ENCODE results near the gene CDC42BPA. TPM values are rescaled to one million over a fixed set of nuclear protein-coding genes. Genes with fewer than 3 reads are reported as not detected.

Gene CDC42BPA
- total and polyA plus RNA-seq, 9 of the 15 experiments (the other 6 are each of a cell fraction or from before 2014, with no cell fraction given) = 8.0 to 77.5 (median 52.1) TPM

DNA sequence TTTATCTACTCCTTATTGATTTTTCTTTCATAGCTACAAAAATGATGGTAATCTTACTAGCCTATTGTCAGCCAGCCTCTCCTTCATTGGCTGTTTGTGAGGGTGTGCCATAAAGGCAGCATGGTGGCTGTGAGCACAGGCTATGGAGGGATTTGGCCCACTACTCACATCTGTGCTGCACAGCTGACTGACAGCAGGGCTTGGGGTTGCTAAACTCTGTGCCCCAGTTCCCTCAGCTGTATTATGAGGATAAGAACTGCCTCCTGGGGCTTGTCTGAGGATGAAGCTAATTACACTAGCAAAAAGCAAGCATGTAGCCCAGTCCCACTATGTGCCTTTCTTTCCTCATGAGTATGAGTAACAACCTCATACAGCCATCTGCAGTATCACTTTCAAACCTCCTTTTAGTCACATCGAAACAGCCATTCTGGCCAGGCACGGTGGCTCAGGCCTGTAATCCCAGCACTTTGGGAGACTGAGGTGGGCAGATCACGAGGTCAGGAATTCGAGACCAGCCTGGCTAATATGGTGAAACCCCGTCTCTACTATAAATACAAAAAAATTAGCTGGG lies 312.0 kb downstream of the CDC42BPA start:
- no TSS peak for BruUV-seq (replicated peaks)
- CTCF ChIA-PET (ENCODE audit: low intra/inter-chr PET ratio) = no interaction called here
- in situ Hi-C loops (cut with MboI) (no loop called here), intact Hi-C loops (cut with micrococcal nuclease) (no loop called here)
- H3K4me2 ChIP-seq (ENCODE audit: insufficient read depth, low read length) = no peak overlapping the region
- TF ChIP-seq, protein P1, sequence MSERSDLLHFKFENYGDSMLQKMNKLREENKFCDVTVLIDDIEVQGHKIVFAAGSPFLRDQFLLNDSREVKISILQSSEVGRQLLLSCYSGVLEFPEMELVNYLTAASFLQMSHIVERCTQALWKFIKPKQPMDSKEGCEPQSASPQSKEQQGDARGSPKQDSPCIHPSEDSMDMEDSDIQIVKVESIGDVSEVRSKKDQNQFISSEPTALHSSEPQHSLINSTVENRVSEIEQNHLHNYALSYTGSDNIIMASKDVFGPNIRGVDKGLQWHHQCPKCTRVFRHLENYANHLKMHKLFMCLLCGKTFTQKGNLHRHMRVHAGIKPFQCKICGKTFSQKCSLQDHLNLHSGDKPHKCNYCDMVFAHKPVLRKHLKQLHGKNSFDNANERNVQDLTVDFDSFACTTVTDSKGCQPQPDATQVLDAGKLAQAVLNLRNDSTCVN (CRISPR knock-in tag; IDR thresholded peaks at IDR 0.05) = no peak
- TF ChIP-seq EP400 (IDR thresholded peaks at IDR 0.05) (no peak), FOXJ2 (tag; IDR thresholded peaks at IDR 0.05) (no peak), ZNF445 (CRISPR knock-in tag; IDR thresholded peaks at IDR 0.05; ENCODE audit: low read depth) (no peak), RFX1 (IDR thresholded peaks at IDR 0.05) (no peak)
- H3K9me3 ChIP-seq (replicated peaks; ENCODE audit: control insufficient read depth, insufficient read depth, low read depth, low read length) = no peaks in the 10 kb centered on the region
- POLR2A ChIA-PET = interaction anchor here (0.5 to 1.0 kb wide), 3 partner anchors 12 to 94 kb away, joined by 3 read pairs; no protein-coding TSS in a partner anchor
- DNase-seq (ENCODE audit: extremely low read depth in 1 of 4, low spot score in 3 of 4) (no peak), ATAC-seq (no peak), FAIRE-seq (no peak)
- no peaks in the 10 kb centered on the region for H3K4me1 ChIP-seq (replicated peaks in 1 of 2; ENCODE audit: control insufficient read depth in 2 of 2, insufficient read depth in 2 of 2, low read length in 2 of 2)
- no peaks in the 10 kb centered on the region for H3K79me2 ChIP-seq (ENCODE audit: control insufficient read depth, insufficient read depth, low read length)
- WGBS (ENCODE audit: insufficient coverage, low coverage, missing lambda C conversion rate) = 92% methylated on average over 5 of the region's 5 CpGs
- H3K4me3 ChIP-seq = no peak overlapping the region
- no peak overlapping the region for H2AFZ ChIP-seq (ENCODE audit: low read depth, low read length)
- no peaks in the 10 kb centered on the region for H3K27me3 ChIP-seq (ENCODE audit: control insufficient read depth in 2 of 2, insufficient read depth in 2 of 2, low read length in 2 of 2)
- no peak overlapping the region for H3K27ac ChIP-seq (ENCODE audit: extremely low read depth, low read depth, low read length)
- no peak overlapping the region for H3K9ac ChIP-seq (ENCODE audit: insufficient read depth in 1 of 2, low read depth in 2 of 2, low read length in 2 of 2)
- no peaks in the 10 kb centered on the region for H4K20me1 ChIP-seq (replicated peaks; ENCODE audit: control insufficient read depth, insufficient read depth, low read length)
- H3K36me3 ChIP-seq (ENCODE audit: control insufficient read depth, insufficient read depth, low read length) = peaks cover 52% of the 10 kb centered on the region
- no peaks in the 10 kb centered on the region for H3K9me1 ChIP-seq (ENCODE audit: control insufficient read depth, insufficient read depth, low read length)
